Measurements from ENCODE around the gene RAB17. TPM values are rescaled to one million over a fixed set of nuclear protein-coding genes. Genes with fewer than 3 reads are reported as not detected.

The RAB17 gene
- total RNA-seq, 1 experiment from 2014 or later = 41.8 TPM

DNA sequence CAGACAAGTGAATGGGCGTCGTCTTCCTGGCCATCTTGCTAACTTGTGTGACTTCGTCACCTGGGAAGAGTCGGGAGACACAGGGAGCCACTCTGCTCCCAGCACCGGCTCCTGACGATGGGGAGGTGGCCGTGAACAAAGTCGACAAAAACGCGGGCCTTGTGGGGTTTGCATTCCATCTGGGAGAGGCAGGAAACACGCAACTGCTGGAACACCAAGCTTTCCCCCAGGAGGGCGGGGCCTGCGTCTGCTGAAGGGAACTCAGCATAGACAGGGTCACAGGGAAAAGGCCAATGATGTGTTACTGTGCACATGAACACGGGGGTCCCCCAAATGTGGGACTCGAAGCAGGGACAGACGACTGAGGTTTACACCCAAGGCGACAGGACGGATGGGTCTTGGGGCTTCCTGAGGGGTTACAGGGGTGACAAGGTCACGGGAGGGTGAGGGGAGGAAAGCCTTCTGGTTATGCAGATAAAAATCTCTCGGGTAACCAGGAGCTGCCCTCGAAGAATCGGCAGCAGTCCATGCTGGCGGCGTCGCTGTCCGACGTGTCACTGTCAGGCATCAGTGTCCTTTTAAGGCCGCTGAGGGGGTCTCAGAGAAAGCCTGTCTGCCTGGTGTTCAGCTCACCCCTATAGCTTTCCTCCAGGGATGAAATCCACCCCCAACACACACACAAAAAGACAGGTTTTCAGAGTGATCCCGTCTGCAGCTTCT lies 52.4 kb downstream of the RAB17 start (continued):
- TF ChIP-seq POLR2AphosphoS5 (IDR thresholded peaks at IDR 0.05; ENCODE audit: low read depth, low read length) = no peak
- TF ChIP-seq, protein P1, sequence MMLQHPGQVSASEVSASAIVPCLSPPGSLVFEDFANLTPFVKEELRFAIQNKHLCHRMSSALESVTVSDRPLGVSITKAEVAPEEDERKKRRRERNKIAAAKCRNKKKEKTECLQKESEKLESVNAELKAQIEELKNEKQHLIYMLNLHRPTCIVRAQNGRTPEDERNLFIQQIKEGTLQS (IDR thresholded peaks at IDR 0.05) = no peak
- TF ChIP-seq CBX3 (IDR thresholded peaks at IDR 0.05; ENCODE audit: low read depth) = no peak
- TF ChIP-seq RAD21 (IDR thresholded peaks at IDR 0.05; ENCODE audit: low read depth) = no peak
- TF ChIP-seq CTCF (IDR thresholded peaks at IDR 0.05 in 2 of 3, conservative IDR thresholded peaks at IDR 0.05 in 1 of 3; ENCODE audit: borderline replicate concordance in 1 of 3, insufficient read depth in 1 of 3, low read depth in 2 of 3, low read length in 2 of 3) = no peak
- TF ChIP-seq EZH2 (IDR thresholded peaks at IDR 0.05) = no peak
- TF ChIP-seq, protein P2, sequence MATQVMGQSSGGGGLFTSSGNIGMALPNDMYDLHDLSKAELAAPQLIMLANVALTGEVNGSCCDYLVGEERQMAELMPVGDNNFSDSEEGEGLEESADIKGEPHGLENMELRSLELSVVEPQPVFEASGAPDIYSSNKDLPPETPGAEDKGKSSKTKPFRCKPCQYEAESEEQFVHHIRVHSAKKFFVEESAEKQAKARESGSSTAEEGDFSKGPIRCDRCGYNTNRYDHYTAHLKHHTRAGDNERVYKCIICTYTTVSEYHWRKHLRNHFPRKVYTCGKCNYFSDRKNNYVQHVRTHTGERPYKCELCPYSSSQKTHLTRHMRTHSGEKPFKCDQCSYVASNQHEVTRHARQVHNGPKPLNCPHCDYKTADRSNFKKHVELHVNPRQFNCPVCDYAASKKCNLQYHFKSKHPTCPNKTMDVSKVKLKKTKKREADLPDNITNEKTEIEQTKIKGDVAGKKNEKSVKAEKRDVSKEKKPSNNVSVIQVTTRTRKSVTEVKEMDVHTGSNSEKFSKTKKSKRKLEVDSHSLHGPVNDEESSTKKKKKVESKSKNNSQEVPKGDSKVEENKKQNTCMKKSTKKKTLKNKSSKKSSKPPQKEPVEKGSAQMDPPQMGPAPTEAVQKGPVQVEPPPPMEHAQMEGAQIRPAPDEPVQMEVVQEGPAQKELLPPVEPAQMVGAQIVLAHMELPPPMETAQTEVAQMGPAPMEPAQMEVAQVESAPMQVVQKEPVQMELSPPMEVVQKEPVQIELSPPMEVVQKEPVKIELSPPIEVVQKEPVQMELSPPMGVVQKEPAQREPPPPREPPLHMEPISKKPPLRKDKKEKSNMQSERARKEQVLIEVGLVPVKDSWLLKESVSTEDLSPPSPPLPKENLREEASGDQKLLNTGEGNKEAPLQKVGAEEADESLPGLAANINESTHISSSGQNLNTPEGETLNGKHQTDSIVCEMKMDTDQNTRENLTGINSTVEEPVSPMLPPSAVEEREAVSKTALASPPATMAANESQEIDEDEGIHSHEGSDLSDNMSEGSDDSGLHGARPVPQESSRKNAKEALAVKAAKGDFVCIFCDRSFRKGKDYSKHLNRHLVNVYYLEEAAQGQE (IDR thresholded peaks at IDR 0.05; ENCODE audit: low read depth) = no peak
- no peak for TF ChIP-seq POLR2A (IDR thresholded peaks at IDR 0.05; ENCODE audit: borderline replicate concordance, extremely low read depth, insufficient read depth, insufficient read length)
- TF ChIP-seq EGR1 (IDR thresholded peaks at IDR 0.05; ENCODE audit: low read depth) = no peak
